MM.1S (cell line): ENCODE measurements around the gene BRINP2.

ENCODE experiments used
- DNase-seq: peaks from one replicate; pipeline ENCODE4 v3.0.0-alpha.2; 2015
- H2AFZ ChIP-seq: fragments of 300-600 bp; sonication (generic); 2 replicates; pipeline ENCODE4 v1.6.0; 2016; ENCODE audit warnings: antibody characterized with exemption, low read length
- H3F3A ChIP-seq: fragments of 300-600 bp; sonication (generic); 2 replicates; pipeline ENCODE4 v1.6.1; 2016; ENCODE audit warnings: mild to moderate bottlenecking, antibody characterized with exemption, low read length, moderate library complexity, mixed read lengths; ENCODE audit not compliant: insufficient read depth
- H3K27ac ChIP-seq: fragments of 300-600 bp; sonication (generic); 2 replicates; pipeline ENCODE4 v1.5.1; 2016; ENCODE audit warnings: mild to moderate bottlenecking, low read length
- H3K27me3 ChIP-seq: fragments of 300-600 bp; sonication (generic); replicated peaks from 2 replicates; pipeline ENCODE4 v1.6.0; 2016; ENCODE audit warnings: low read length; ENCODE audit not compliant: insufficient read depth
- H3K36me3 ChIP-seq: fragments of 300-600 bp; sonication (generic); replicated peaks from 2 replicates; pipeline ENCODE4 v1.6.1; 2016; ENCODE audit warnings: mild to moderate bottlenecking, low read length, mixed read lengths; ENCODE audit not compliant: insufficient read depth
- H3K4me1 ChIP-seq: fragments of 300-600 bp; sonication (generic); 2 replicates; pipeline ENCODE4 v1.6.1; 2016; ENCODE audit warnings: low read length, mixed read lengths
- H3K4me2 ChIP-seq: fragments of 300-600 bp; sonication (generic); 2 replicates; pipeline ENCODE4 v1.6.0; 2016; ENCODE audit warnings: low read depth, low read length
- H3K4me3 ChIP-seq: fragments of 300-600 bp; sonication (generic); 2 replicates; pipeline ENCODE4 v1.5.1; 2016; ENCODE audit warnings: low read length, mixed read lengths
- H3K79me2 ChIP-seq: fragments of 300-600 bp; sonication (generic); 2 replicates; pipeline ENCODE4 v1.6.1; 2016; ENCODE audit warnings: mixed run types, low read length, mixed read lengths
- H3K9ac ChIP-seq: fragments of 300-600 bp; sonication (generic); 2 replicates; pipeline ENCODE4 v1.6.1; 2016; ENCODE audit warnings: low read length, mixed read lengths
- H3K9me2 ChIP-seq: fragments of 300-600 bp; sonication (generic); replicated peaks from 2 replicates; pipeline ENCODE4 v1.6.1; 2016; ENCODE audit warnings: mild to moderate bottlenecking, low read length, mixed read lengths; ENCODE audit not compliant: insufficient read depth
- H3K9me3 ChIP-seq: fragments of 300-600 bp; sonication (generic); replicated peaks from 2 replicates; pipeline ENCODE4 v1.6.1; 2016; ENCODE audit warnings: mild to moderate bottlenecking, low read length, mixed read lengths; ENCODE audit not compliant: insufficient read depth
- H4K20me1 ChIP-seq: fragments of 300-600 bp; sonication (generic); 2 replicates; pipeline ENCODE4 v1.6.1; 2016; ENCODE audit warnings: mild to moderate bottlenecking, low read length, moderate library complexity, mixed read lengths; ENCODE audit not compliant: insufficient read depth
- CTCF ChIP-seq: fragments of 300-600 bp; sonication (generic); IDR thresholded peaks from 2 replicates; pipeline ENCODE4 v1.5.1; 2016; ENCODE audit warnings: antibody characterized with exemption, low read length, mixed read lengths
- EZH2 ChIP-seq: fragments of 300-600 bp; sonication (generic); optimal IDR thresholded peaks from 2 replicates; pipeline ENCODE3; 2017; ENCODE audit warnings: low read depth, mild to moderate bottlenecking, antibody characterized with exemption, low read length, mixed read lengths
- EZH2phosphoT487 ChIP-seq: fragments of 300-600 bp; sonication (generic); IDR thresholded peaks from 2 replicates; pipeline ENCODE4 v1.6.1; 2018; ENCODE audit warnings: antibody characterized with exemption, low read length

The BRINP2 gene

GRCh38 chr1:177301425-177302124, 130.8 kb downstream of the BRINP2 start:
- H3K4me1 ChIP-seq: no peaks in the 10 kb centered on the region
- DNase-seq: no peak
- no peaks in the 10 kb centered on the region for H3K79me2 ChIP-seq
- no peaks in the 10 kb centered on the region for H3K27me3 ChIP-seq
- no peak overlapping the region for H3K9ac ChIP-seq
- H2AFZ ChIP-seq: no peak overlapping the region
- H3K27ac ChIP-seq: no peak overlapping the region
- TF ChIP-seq EZH2 (no peak), CTCF (no peak), EZH2phosphoT487 (no peak)
- H3K9me2 ChIP-seq: no peaks in the 10 kb centered on the region
- no peaks in the 10 kb centered on the region for H4K20me1 ChIP-seq
- no peak overlapping the region for H3K4me3 ChIP-seq
- no peaks in the 10 kb centered on the region for H3K9me3 ChIP-seq
- no peaks in the 10 kb centered on the region for H3K36me3 ChIP-seq
- no peak overlapping the region for H3K4me2 ChIP-seq
- no peaks in the 10 kb centered on the region for H3F3A ChIP-seq

- Histone ChIP-seq H3K4me2 (no peak overlapping the region), H3K36me3 (no peaks in the 10 kb centered on the region), H3K4me1 (no peaks in the 10 kb centered on the region), H3K27me3 (no peaks in the 10 kb centered on the region), H3K9ac (no peak overlapping the region), H3K27ac (no peak overlapping the region), H3K9me2 (no peaks in the 10 kb centered on the region), H3K4me3 (no peak overlapping the region), H3K79me2 (no peaks in the 10 kb centered on the region), H2AFZ (no peak overlapping the region), H3K9me3 (no peaks in the 10 kb centered on the region), H3F3A (no peaks in the 10 kb centered on the region), H4K20me1 (no peaks in the 10 kb centered on the region)
- DNase-seq: no peak
- TF ChIP-seq EZH2phosphoT487 (no peak), EZH2 (no peak), CTCF (no peak)
Observed at GRCh38 chr1:177302357-177303044, 131.7 kb downstream of the BRINP2 start.

GRCh38 chr1:177305040-177306018, 134.6 kb downstream of the BRINP2 start:
- H3K27me3 ChIP-seq: no peaks in the 10 kb centered on the region
- no peaks in the 10 kb centered on the region for H3K79me2 ChIP-seq
- no peak overlapping the region for H3K27ac ChIP-seq
- no peaks in the 10 kb centered on the region for H3K4me1 ChIP-seq
- no peaks in the 10 kb centered on the region for H3K36me3 ChIP-seq
- no peaks in the 10 kb centered on the region for H3F3A ChIP-seq
- H3K9me2 ChIP-seq: no peaks in the 10 kb centered on the region
- TF ChIP-seq EZH2 (no peak), CTCF (no peak)
- H3K4me2 ChIP-seq: no peak overlapping the region
- H3K4me3 ChIP-seq: no peak overlapping the region
- H2AFZ ChIP-seq: no peak overlapping the region
- H3K9ac ChIP-seq: no peak overlapping the region
- H3K9me3 ChIP-seq: no peaks in the 10 kb centered on the region
- no peaks in the 10 kb centered on the region for H4K20me1 ChIP-seq
- DNase-seq: no peak
